MCF 10A (cell line): ENCODE measurements around the gene DEF6. TPM values are rescaled to one million over a fixed set of nuclear protein-coding genes. Genes with fewer than 3 reads are reported as not detected.

Source experiments
- BruUV-seq: library from RNA; stranded (reverse); fragments of 400-500 nt; replicated peaks from 2 replicates; lab custom pipeline; 2021; lab: Mats Ljungman, UMichigan
- CTCF ChIA-PET: fragments of 300-600 bp; sonication (Branson Sonifier 250); formaldehyde crosslinking; extraction: SDS; loops from one replicate; lab custom pipeline; 2021; ENCODE audit warnings: antibody characterized with exemption, inconsistent platforms; lab: Yijun Ruan, JAX
- POLR2A ChIA-PET: fragments of 300-600, 350-650 bp; sonication (Branson Sonifier 250); formaldehyde crosslinking; extraction: SDS; loops from one replicate; lab custom pipeline; 2020; ENCODE audit warnings: antibody characterized with exemption, inconsistent platforms; lab: Yijun Ruan, JAX
- DNase-seq: peaks from one replicate; pipeline ENCODE4 v3.0.0-alpha.2; 2018; ENCODE audit not compliant: unreplicated experiment
- H3K27ac Mint-ChIP-seq: one replicate; pipeline ENCODE4 v1.8.0; 2022; ENCODE audit warnings: mild to moderate bottlenecking, low read depth, mixed read lengths; ENCODE audit not compliant: unreplicated experiment
- H3K27me3 Mint-ChIP-seq: one replicate; pipeline ENCODE4 v1.8.0; 2022; ENCODE audit warnings: mixed read lengths; ENCODE audit not compliant: insufficient read depth, unreplicated experiment
- H3K36me3 Mint-ChIP-seq: one replicate; pipeline ENCODE4 v1.8.0; 2022; ENCODE audit warnings: mild to moderate bottlenecking, moderate library complexity, mixed read lengths; ENCODE audit not compliant: insufficient read depth, unreplicated experiment
- H3K4me1 Mint-ChIP-seq: one replicate; pipeline ENCODE4 v1.8.0; 2022; ENCODE audit warnings: mixed read lengths; ENCODE audit not compliant: insufficient read depth, unreplicated experiment
- H3K4me3 Mint-ChIP-seq: one replicate; pipeline ENCODE4 v1.8.0; 2022; ENCODE audit warnings: mild to moderate bottlenecking, moderate library complexity, mixed read lengths; ENCODE audit not compliant: unreplicated experiment
- H3K9me3 Mint-ChIP-seq: one replicate; pipeline ENCODE4 v1.8.0; 2022; ENCODE audit warnings: mixed read lengths; ENCODE audit not compliant: unreplicated experiment
- intact Hi-C: fragments of 100-400 bp; cut with micrococcal nuclease; formaldehyde crosslinking; loops from 2 replicates; pipeline ENCODE4 v1.14.1; 2022
- total RNA-seq: library from RNA; stranded (reverse); gene quantifications from 2 replicates; pipeline ENCODE4 v1.2.3, GENCODE V29; 2022
- TF ChIP-seq, protein P1 (sequence below): fragments of 200-600 bp; IDR thresholded peaks from one replicate; pipeline ENCODE4 v1.8.0; 2022; ENCODE audit warnings: antibody characterized with exemption, mild to moderate bottlenecking; ENCODE audit not compliant: unreplicated experiment

The DEF6 gene
- total RNA-seq, 1 experiment from 2014 or later = 23.1 TPM

DNA sequence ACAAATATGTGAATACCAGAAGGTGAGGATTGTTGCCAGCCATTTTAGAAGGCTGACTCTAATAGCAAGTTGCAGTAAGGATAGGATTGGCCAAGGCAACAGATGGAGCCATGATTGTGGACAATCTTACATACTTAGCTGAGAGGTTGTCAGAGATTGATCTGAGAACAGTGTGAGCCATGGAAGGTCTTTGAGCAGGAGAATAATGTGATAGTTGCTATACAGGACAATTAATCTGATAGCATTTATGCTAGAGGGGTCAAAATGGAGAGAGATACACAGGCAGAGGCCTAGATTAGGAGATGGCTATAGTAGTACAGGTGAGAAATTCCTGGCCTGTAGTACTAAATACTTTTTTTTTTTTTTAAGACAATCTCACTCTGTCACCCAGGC lies 68.6 kb downstream of the DEF6 start:
- H3K4me3 Mint-ChIP-seq = no peak overlapping the region
- TF ChIP-seq, protein P1, sequence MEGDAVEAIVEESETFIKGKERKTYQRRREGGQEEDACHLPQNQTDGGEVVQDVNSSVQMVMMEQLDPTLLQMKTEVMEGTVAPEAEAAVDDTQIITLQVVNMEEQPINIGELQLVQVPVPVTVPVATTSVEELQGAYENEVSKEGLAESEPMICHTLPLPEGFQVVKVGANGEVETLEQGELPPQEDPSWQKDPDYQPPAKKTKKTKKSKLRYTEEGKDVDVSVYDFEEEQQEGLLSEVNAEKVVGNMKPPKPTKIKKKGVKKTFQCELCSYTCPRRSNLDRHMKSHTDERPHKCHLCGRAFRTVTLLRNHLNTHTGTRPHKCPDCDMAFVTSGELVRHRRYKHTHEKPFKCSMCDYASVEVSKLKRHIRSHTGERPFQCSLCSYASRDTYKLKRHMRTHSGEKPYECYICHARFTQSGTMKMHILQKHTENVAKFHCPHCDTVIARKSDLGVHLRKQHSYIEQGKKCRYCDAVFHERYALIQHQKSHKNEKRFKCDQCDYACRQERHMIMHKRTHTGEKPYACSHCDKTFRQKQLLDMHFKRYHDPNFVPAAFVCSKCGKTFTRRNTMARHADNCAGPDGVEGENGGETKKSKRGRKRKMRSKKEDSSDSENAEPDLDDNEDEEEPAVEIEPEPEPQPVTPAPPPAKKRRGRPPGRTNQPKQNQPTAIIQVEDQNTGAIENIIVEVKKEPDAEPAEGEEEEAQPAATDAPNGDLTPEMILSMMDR = no peak
- H3K27ac Mint-ChIP-seq = no peak overlapping the region
- ChIA-PET CTCF (no interaction called here), POLR2A (no interaction called here)
- BruUV-seq = no TSS peak
- H3K36me3 Mint-ChIP-seq = peaks cover 12% of the 10 kb centered on the region
- intact Hi-C loops = no loop called here
- H3K27me3 Mint-ChIP-seq = no peaks in the 10 kb centered on the region
- peaks cover 21% of the 10 kb centered on the region for H3K4me1 Mint-ChIP-seq
- DNase-seq = no peak
- H3K9me3 Mint-ChIP-seq = no peaks in the 10 kb centered on the region

DNA sequence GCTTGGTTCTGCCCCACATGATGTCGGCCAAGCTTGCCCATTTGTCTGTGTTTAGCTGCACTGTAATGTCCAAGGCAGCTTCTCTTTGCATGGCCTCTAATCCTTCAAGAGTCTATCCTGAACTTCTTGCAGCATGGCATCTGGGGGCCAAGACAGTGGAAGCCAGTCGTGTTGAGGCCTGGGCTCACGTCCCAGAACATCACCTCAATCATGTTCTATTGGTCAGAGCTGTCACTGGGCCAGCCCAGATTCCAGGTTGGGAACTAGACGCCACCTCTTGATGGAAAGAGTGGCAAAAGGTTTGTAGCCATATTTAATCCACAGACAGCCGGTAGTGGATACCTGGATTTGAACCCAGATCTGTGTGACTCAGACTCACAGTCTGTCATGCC lies 70.0 kb downstream of the DEF6 start:
- ChIA-PET CTCF (interaction anchor here (0.7 kb wide), 1 partner anchor 81 kb away, joined by 3 read pairs; no protein-coding TSS in a partner anchor), POLR2A (no interaction called here)
- BruUV-seq = no TSS peak
- no peak overlapping the region for H3K27ac Mint-ChIP-seq
- TF ChIP-seq, protein P1 = no peak
- H3K4me1 Mint-ChIP-seq = peaks cover 26% of the 10 kb centered on the region
- H3K27me3 Mint-ChIP-seq = no peaks in the 10 kb centered on the region
- peaks cover 5% of the 10 kb centered on the region for H3K36me3 Mint-ChIP-seq
- no peaks in the 10 kb centered on the region for H3K9me3 Mint-ChIP-seq
- H3K4me3 Mint-ChIP-seq = no peak overlapping the region
- DNase-seq = no peak
- intact Hi-C loops = no loop called here

DNA sequence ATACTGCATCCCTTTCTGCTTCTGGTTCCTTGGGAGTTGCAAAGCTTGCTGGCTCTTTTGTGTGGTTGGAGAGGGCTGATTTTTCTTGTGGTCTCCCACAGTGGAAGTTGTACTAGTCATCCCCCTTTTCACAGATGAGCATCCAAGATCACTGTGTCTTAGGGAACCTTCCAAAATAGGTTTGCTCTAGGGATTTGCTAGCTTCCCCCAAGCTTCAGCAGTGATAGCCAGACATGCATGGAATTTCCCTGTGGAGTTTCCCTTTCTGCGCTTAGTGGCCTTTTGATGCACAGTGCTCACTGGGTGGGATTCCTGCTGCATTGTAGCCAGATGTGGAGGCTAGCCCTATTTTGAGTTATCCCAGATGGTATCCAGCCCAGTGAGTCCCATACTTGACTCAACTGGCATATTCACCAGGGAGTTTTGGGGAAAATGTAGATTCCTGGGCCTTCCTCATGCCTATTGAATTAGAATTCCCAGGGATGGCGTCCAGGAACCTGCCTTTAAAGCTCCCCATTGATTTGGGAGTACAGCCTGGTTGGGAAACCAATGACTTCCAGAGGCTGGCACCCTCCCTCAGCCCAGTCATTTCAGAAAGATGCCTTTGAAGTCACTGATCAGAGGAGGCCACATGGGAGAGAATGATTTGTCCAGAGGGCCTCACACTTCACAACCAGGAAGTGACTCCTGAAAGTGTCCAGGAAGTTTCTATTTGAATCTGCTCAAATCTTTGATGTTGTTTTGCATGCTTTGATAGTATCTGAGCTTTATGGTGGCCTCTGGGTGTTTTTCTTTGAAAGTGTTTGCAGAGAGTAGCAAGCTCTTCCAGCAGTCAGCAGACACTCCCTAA lies 70.6 kb downstream of the DEF6 start:
- Mint-ChIP-seq H3K36me3 (peaks cover 4% of the 10 kb centered on the region), H3K9me3 (no peaks in the 10 kb centered on the region), H3K27ac (no peak overlapping the region), H3K4me3 (no peak overlapping the region), H3K4me1 (peaks cover 26% of the 10 kb centered on the region), H3K27me3 (no peaks in the 10 kb centered on the region)
- CTCF ChIA-PET = interaction anchor here (0.6 to 0.7 kb wide), 2 partner anchors 81 to 409 kb away, joined by 3 read pairs; no protein-coding TSS in a partner anchor
- DNase-seq = peak; percentile 12
- BruUV-seq = no TSS peak
- intact Hi-C loops = no loop called here
- POLR2A ChIA-PET = no interaction called here
- TF ChIP-seq, protein P1 = no peak

DNA sequence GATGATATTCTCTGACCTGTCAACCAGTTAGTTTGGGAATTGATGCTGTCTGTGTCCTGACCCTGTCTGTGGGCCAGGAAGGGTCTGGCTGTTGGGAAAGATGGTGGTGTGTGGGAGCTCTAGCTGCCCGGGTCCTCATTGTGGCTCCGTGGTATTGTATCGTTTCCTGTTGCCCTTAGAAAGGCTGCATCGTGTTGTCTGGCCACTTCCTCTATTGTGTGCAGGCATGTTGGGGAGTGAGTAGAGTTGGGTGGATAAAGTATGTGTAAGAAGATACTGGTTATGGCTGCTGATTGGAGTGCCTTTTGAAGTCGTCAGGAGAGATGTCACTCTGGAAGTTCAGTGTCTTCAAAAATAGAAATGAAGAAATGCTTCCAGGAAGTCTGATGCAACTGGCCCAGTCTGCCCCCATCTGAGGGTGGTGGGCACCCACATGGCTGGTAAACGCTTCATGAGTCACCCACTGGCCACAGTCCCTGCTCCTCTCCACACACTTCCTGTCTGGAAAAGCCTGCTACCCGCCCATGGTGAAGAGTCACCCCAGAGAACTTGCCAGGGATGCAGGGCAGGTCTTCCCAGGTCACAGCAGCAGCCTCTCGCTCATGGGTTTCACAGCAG lies 72.6 kb downstream of the DEF6 start:
- Mint-ChIP-seq H3K27me3 (no peaks in the 10 kb centered on the region), H3K4me1 (peaks cover 31% of the 10 kb centered on the region), H3K36me3 (no peaks in the 10 kb centered on the region), H3K27ac (peak overlapping the region; percentile 54), H3K4me3 (peak overlapping the region; percentile 10), H3K9me3 (no peaks in the 10 kb centered on the region)
- ChIA-PET POLR2A (no interaction called here), CTCF (interaction anchor here (0.6 to 1.0 kb wide), 3 partner anchors 11 to 98 kb away, joined by 3 to 4 read pairs (median 3); partner anchors contain the start of gene RPL10A)
- TF ChIP-seq, protein P1 = no peak
- intact Hi-C loops = no loop called here
- TSS peak; percentile 98 for BruUV-seq
- DNase-seq = peak; percentile 97
